Right atrium auricular region (tissue), 2 donors: ENCODE measurements around the gene NEGR1. TPM values are rescaled to one million over a fixed set of nuclear protein-coding genes. Genes with fewer than 3 reads are reported as not detected.

ENCODE experiments used
- DNase-seq: peaks from one replicate; pipeline ENCODE4 v3.0.0-alpha.2; 2019; ENCODE audit warnings: low spot score
- H3K27ac ChIP-seq, 2 donors: fragments of 200-600 bp; sonication (generic); 1 replicate in 1 of 2; 2 replicates in 1 of 2; pipeline ENCODE4 v1.5.1; 2016 to 2019
- H3K27me3 ChIP-seq, 2 donors: fragments of 200-600 bp; sonication (generic); one replicate each; pipeline versions ENCODE4 v1.5.1 to v1.6.0; 2017 to 2019
- H3K36me3 ChIP-seq: fragments of 200-600 bp; sonication (generic); one replicate; pipeline ENCODE4 v1.5.1; 2016
- H3K4me1 ChIP-seq, 2 donors: fragments of 200-600 bp; sonication (generic); one replicate each; pipeline versions ENCODE4 v1.5.1 to v1.6.0; 2017 to 2019
- H3K4me3 ChIP-seq, 2 donors: fragments of 200-600 bp; sonication (generic); 1 replicate in 1 of 2; 2 replicates in 1 of 2; pipeline ENCODE4 v1.5.1; 2017 to 2019; ENCODE audit warnings: mild to moderate bottlenecking in 1 of 2, moderate library complexity in 1 of 2
- H3K9me3 ChIP-seq, 2 donors: fragments of 200-600 bp; sonication (generic); one replicate each; pipeline ENCODE4 v1.5.1; 2019
- CTCF ChIP-seq, 2 donors: fragments of 200-600 bp; sonication (generic); IDR thresholded peaks; one replicate each; pipeline ENCODE4 v1.5.1; 2019; ENCODE audit warnings: antibody characterized with exemption in 2 of 2
- total RNA-seq, 2 donors: library from RNA; depleted of rRNA; stranded (reverse); fragments of >200 nt; gene quantifications; one replicate each; pipeline ENCODE4 v1.1.0, GENCODE V29; 2016

The NEGR1 gene
- total RNA-seq, 2 donors from 2014 or later: 9.3 to 9.9 TPM

DNA sequence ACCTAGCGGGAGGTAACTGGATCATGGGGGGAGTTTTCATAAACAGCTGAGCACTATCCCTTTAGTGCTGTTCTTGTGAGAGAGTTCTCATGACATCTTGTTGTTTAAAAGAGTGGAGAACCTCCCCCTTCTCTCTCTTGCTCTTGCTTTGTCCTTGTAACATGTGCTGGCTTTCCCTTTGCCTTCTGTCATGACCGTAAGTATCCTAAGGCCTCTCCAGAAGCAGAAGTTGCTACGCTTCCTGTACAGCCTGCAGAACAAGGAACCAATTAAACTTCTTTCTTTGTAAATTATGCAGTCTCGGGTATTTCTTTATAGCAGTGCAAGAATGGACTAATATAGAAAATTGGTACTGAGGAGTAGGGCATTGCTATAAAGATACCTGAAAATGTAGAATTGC lies 515.6 kb downstream of the NEGR1 start:
- no peak for TF ChIP-seq CTCF (IDR thresholded peaks at IDR 0.05)
- Histone ChIP-seq H3K4me1 (no peaks in the 10 kb centered on the region), H3K36me3 (no peaks in the 10 kb centered on the region), H3K9me3 (no peaks in the 10 kb centered on the region), H3K4me3 (no peak overlapping the region), H3K27me3 (no peaks in the 10 kb centered on the region), H3K27ac (no peak overlapping the region)
- DNase-seq: no peak

DNA sequence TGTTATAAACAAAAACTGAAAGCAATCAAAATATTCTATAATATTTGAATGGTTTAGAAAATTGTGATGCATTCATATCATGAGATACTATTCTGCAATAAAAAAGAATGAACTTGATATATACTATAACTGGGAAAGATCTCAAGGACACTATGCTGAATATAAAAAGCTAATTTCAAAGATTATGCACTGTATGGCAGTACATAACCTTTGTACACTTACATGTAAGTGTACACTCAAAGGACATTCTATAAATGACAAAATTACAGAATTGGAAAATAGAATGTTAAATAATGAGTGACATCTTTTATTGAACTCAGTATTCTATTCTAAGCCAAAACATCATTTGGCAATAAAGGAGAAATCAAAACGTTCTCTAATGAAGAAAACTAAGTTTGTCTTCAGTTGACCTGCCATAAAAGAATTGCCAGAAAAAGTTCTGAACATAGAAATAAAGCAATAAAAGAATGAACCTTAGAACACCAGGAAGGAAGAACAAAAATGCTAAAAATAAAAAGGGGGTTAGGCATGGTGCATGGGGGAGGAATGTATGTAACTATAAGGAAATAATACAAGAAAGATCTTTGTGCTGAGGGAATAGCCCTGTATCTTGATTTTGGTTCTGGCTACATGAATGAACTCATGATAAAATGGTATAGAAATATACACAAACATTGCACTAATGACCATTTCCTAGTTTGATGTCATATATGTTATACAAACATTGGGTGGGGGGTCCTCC lies 519.7 kb downstream of the NEGR1 start:
- no peak for DNase-seq
- TF ChIP-seq CTCF (IDR thresholded peaks at IDR 0.05): no peak
- Histone ChIP-seq H3K4me3 (no peak overlapping the region), H3K27ac (no peak overlapping the region), H3K27me3 (no peaks in the 10 kb centered on the region), H3K9me3 (no peaks in the 10 kb centered on the region), H3K36me3 (no peaks in the 10 kb centered on the region), H3K4me1 (no peaks in the 10 kb centered on the region)

DNA sequence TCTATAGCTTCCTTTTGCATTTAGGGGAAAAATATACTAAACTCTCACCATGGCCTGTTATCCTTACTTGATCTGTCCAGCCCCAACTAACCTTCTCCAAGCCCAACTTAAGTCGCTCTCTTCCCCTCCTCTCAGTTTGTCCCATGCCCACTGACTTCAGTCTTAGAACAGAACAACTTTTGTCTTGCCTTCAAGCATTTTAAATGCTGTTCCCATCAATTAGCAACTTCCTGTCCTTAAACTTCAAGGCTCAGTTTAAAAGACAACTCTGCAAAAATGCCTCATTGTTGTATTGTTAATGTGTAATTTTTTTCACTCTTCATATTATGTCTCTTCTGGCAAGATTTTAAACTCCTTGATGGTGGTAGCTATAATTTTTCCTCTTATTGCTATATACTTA lies 526.9 kb downstream of the NEGR1 start:
- H3K36me3 ChIP-seq: no peaks in the 10 kb centered on the region
- H3K27me3 ChIP-seq: no peaks in the 10 kb centered on the region
- no peak for TF ChIP-seq CTCF (IDR thresholded peaks at IDR 0.05)

DNA sequence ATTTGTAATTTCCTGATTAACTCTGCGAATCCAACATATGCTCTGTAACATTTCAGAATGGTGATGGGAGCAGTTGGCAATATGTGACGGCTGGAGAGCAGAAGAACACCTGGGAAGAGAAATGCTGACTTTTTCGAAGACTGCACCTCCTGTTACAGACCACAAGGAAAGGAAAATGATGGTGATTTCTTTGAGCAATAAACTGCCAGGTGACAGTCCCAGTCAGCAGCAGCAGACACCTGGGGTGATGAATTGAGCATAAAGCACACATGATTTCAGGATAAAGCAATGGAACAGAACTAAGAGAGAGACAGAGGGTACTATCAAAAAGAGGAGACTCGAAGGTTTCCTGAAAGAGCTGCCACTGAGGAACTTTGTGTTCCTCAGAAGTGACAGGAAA lies 528.6 kb downstream of the NEGR1 start:
- no peak for DNase-seq
- Histone ChIP-seq H3K9me3 (no peaks in the 10 kb centered on the region), H3K27me3 (no peaks in the 10 kb centered on the region), H3K27ac (no peak overlapping the region), H3K4me3 (no peak overlapping the region), H3K36me3 (no peaks in the 10 kb centered on the region), H3K4me1 (no peaks in the 10 kb centered on the region)
- no peak for TF ChIP-seq CTCF (IDR thresholded peaks at IDR 0.05)

More for the DNA sequence above, 526.9 kb downstream of the NEGR1 start:
- no peak for DNase-seq
- H3K4me3 ChIP-seq: no peak overlapping the region
- no peaks in the 10 kb centered on the region for H3K4me1 ChIP-seq
- no peak overlapping the region for H3K27ac ChIP-seq
- no peaks in the 10 kb centered on the region for H3K9me3 ChIP-seq

GRCh38 chr1:71745326-71745725 lies 537.0 kb downstream of the NEGR1 start:
- H3K27me3 ChIP-seq: no peaks in the 10 kb centered on the region
- no peaks in the 10 kb centered on the region for H3K36me3 ChIP-seq
- H3K4me1 ChIP-seq: no peaks in the 10 kb centered on the region
- no peak for TF ChIP-seq CTCF (IDR thresholded peaks at IDR 0.05)
- H3K27ac ChIP-seq: no peak overlapping the region
- H3K4me3 ChIP-seq: no peak overlapping the region
- no peaks in the 10 kb centered on the region for H3K9me3 ChIP-seq
- DNase-seq: no peak

- H3K4me1 ChIP-seq: no peaks in the 10 kb centered on the region
- H3K27me3 ChIP-seq: no peaks in the 10 kb centered on the region
- H3K4me3 ChIP-seq: no peak overlapping the region
- no peaks in the 10 kb centered on the region for H3K9me3 ChIP-seq
- no peak for TF ChIP-seq CTCF (IDR thresholded peaks at IDR 0.05)
- H3K36me3 ChIP-seq: no peaks in the 10 kb centered on the region
- no peak overlapping the region for H3K27ac ChIP-seq
- DNase-seq: no peak
Measured at GRCh38 chr1:71743862-71744261, 538.5 kb downstream of the NEGR1 start.
